Subcutaneous abdominal adipose tissue (tissue), 5 donors: Measurements from ENCODE around the gene TLR9.

Source experiments
- H3K27ac ChIP-seq: one replicate; pipeline ENCODE4 v1.7.0; 2013; ENCODE audit warnings: low read depth, mild to moderate bottlenecking, inconsistent platforms, low read length, moderate library complexity
- H3K27me3 ChIP-seq, 5 donors: one replicate each; pipeline ENCODE4 v1.7.0; 2013; ENCODE audit warnings: low read length in 5 of 5, inconsistent platforms in 1 of 5; ENCODE audit not compliant: control insufficient read depth in 5 of 5, insufficient read depth in 4 of 5
- H3K36me3 ChIP-seq, 5 donors: one replicate each; pipeline ENCODE4 v1.7.0; 2013; ENCODE audit warnings: low read length in 5 of 5; ENCODE audit not compliant: control insufficient read depth in 5 of 5, insufficient read depth in 5 of 5
- H3K4me1 ChIP-seq, 5 donors: one replicate each; pipeline ENCODE4 v1.7.0; 2013; ENCODE audit warnings: low read length in 5 of 5, mild to moderate bottlenecking in 3 of 5, moderate library complexity in 1 of 5; ENCODE audit not compliant: control insufficient read depth in 5 of 5, insufficient read depth in 5 of 5
- H3K4me3 ChIP-seq, 5 donors: one replicate each; pipeline ENCODE4 v1.7.0; 2013; ENCODE audit warnings: low read length in 5 of 5, low read depth in 1 of 5
- H3K9ac ChIP-seq, 5 donors: one replicate each; pipeline ENCODE4 v1.7.0; 2013; ENCODE audit warnings: low read length in 5 of 5, mild to moderate bottlenecking in 4 of 5, moderate library complexity in 3 of 5
- H3K9me3 ChIP-seq, 5 donors: one replicate each; pipeline ENCODE4 v1.7.0; 2013; ENCODE audit warnings: low read length in 5 of 5; ENCODE audit not compliant: control insufficient read depth in 5 of 5
- donor health status: healthy.
- donor health status: healthy.
- donor health status: healthy.
- donor health status: healthy.
- donor health status: healthy.

TLR9 gene

DNA sequence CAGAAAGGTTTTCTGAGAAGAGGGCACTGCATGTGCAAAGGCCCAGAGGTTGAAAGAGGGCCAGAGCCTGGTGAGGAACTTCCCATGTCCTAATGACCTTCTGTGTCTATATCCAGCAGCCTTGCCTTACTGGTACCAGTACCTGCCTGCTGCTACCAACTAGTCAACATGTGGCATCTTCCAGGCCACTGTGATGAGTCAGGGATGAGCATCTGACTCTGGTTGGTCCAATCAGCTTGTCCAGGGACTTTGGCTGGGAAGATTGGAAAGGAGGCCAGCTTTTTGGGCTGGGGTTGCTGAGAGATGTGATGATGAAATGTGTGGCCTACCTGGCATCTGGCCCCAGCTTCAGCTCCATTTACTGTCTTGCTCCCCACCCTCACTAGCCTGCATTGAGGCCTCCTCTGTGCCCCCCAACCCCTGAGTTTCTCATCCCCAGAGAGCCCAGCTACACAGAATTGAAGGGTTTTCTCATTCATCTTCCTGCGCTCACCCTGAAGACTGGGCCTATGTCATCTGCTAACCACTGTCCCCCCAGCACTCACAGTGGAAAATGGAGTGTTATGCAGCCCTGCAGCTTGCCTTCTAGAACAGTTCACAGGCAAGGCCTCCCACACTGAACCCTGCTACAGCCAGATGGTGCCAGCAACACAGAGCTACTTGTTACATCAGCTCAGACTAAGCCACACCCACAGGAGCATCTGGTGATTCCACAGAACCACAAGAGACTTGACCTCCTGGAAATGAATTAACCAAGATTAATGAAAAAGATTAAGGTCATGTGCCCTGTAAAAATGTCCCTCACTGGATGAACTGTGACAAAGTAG is 14.8 kb upstream of the TLR9 start:
- peaks cover 8 to 73% (median 61%) of the 10 kb centered on the region in 5 donors for H3K4me1 ChIP-seq
- H3K36me3 ChIP-seq, result peaks cover 0 to 1% (median 0%) of the 10 kb centered on the region in 5 donors
- no peak overlapping the region for H3K9ac ChIP-seq
- H3K27me3 ChIP-seq, result no peaks in the 10 kb centered on the region
- peaks cover 0 to 3% (median 0%) of the 10 kb centered on the region in 5 donors for H3K9me3 ChIP-seq
- peak overlapping the region; percentile 96 for H3K27ac ChIP-seq
- H3K4me3 ChIP-seq, result peak overlapping the region in 3 of 5 donors; percentile 46 to 88 (median 86)

- Histone ChIP-seq H3K27ac (peak within 1 kb of the TSS; percentile 96), H3K36me3 (peaks cover 0 to 14% (median 7%) of the 10 kb centered on the region in 5 donors), H3K9ac (peak within 1 kb of the TSS; percentile 52 to 87 (median 83)), H3K9me3 (peaks cover 0 to 3% (median 0%) of the 10 kb centered on the region in 5 donors), H3K4me1 (peaks cover 8 to 73% (median 64%) of the 10 kb centered on the region in 5 donors), H3K27me3 (no peaks in the 10 kb centered on the region), H3K4me3 (peak within 1 kb of the TSS; percentile 78 to 91 (median 88))
Observed at GRCh38 chr3:52238761-52239701, 13.6 kb upstream of the TLR9 start, which contains the start of gene TWF2. Gene TWF2 (minus strand): TSS chr3:52239158. CDS start chr3:52239016, 142 bp downstream.

DNA sequence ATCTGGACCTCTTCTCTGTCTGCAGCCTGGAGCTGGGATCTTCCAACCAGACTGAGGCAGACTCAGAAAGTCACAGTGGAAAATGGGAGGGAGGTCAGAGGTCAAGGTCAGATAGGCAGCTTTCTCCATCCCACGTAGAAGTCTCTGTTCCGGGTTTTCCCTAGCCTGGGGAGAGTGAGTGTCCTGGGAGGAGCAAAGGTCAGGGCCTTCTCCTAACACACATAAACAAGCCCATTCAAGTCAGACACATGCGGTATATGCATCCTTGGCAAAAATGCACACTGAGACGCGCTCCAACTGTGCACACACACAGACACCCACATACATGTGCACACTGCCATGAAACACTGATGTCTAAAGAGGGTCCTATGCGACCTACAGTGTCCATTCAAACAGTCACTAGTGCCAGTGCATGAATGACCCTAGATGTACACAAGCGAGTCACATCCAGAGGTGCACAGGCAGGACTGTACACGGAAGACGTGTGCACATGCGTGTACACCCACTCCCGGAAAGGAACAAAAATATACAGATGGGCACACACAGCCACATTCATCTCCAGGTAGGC is 12.8 kb upstream of the TLR9 start:
- peaks cover 0 to 15% (median 10%) of the 10 kb centered on the region in 5 donors for H3K36me3 ChIP-seq
- H3K9ac ChIP-seq, result peak overlapping the region; percentile 52 to 78 (median 74)
- H3K4me1 ChIP-seq, result peaks cover 8 to 71% (median 66%) of the 10 kb centered on the region in 5 donors
- no peaks in the 10 kb centered on the region for H3K27me3 ChIP-seq
- peak overlapping the region; percentile 78 to 91 (median 88) for H3K4me3 ChIP-seq
- peak overlapping the region; percentile 96 for H3K27ac ChIP-seq
- H3K9me3 ChIP-seq, result no peaks in the 10 kb centered on the region

GRCh38 chr3:52237657-52238172 is 12.3 kb upstream of the TLR9 start:
- Histone ChIP-seq H3K4me1 (peaks cover 8 to 77% (median 72%) of the 10 kb centered on the region in 5 donors), H3K27ac (peak overlapping the region; percentile 96), H3K27me3 (no peaks in the 10 kb centered on the region), H3K9me3 (no peaks in the 10 kb centered on the region), H3K36me3 (peaks cover 0 to 18% (median 11%) of the 10 kb centered on the region in 5 donors), H3K9ac (peak overlapping the region; percentile 50 to 78 (median 62)), H3K4me3 (peak overlapping the region; percentile 78 to 91 (median 88))

GRCh38 chr3:52237006-52237656 is 11.7 kb upstream of the TLR9 start:
- H3K4me1 ChIP-seq, result peaks cover 9 to 82% (median 78%) of the 10 kb centered on the region in 5 donors
- no peaks in the 10 kb centered on the region for H3K27me3 ChIP-seq
- H3K9ac ChIP-seq, result peak overlapping the region in 4 of 5 donors; percentile 50 to 78 (median 68)
- peaks cover 0 to 23% (median 16%) of the 10 kb centered on the region in 5 donors for H3K36me3 ChIP-seq
- H3K9me3 ChIP-seq, result no peaks in the 10 kb centered on the region
- H3K4me3 ChIP-seq, result peak overlapping the region; percentile 30 to 88 (median 64)
- peak overlapping the region; percentile 96 for H3K27ac ChIP-seq

- Histone ChIP-seq H3K9ac (peak overlapping the region in 4 of 5 donors; percentile 23 to 78 (median 62)), H3K27ac (peak overlapping the region; percentile 96), H3K9me3 (no peaks in the 10 kb centered on the region)
Observed at GRCh38 chr3:52236424-52236886, 11.0 kb upstream of the TLR9 start.

DNA sequence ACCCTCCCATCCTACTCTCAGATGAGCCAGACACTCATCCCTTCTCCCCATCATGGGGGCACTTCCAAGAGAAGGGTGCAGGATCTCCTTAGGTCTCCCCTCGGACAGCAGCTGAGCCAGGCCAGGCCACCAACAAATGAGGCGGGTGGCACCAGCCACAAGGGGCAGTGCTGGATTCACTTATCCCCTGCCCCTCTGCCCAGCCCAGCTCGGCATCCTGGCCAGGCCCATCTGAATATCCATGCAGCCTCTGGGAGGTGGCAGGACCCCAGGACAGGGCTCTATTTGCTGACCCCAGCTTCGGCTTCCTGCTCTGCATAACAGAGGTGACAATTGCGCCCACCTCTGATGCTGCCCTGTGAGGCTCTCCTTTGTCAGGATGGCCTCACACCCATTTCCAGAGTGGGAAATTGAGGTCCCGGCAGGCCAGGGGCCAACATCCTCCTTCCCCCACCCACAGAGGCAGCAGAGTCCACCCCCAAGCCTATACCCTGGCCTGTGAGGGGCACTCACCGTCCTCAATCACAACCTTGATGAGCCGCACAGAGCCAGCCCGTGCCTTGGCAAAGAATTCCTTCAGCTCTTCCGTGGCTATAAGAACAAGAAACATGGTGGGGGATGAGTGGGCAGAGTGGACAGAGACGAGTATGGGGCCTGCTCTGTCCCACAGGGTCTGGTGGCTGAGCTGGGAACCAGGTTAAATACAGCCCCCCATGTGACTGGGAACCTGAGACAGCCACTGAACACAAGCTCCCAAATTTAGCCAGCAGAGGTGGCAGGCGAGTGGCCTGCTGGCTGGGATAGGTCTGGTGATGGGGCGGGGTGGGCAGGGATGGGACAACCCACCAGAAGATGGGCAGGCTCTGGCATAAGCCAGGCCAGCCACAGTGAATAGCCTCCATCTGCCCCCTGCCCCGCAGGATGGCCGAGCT is 9.3 kb upstream of the TLR9 start:
- Histone ChIP-seq H3K9me3 (no peaks in the 10 kb centered on the region), H3K27ac (peak overlapping the region; percentile 43), H3K9ac (peak overlapping the region in 3 of 5 donors; percentile 2 to 36 (median 35)), H3K4me3 (no peak overlapping the region), H3K27me3 (no peaks in the 10 kb centered on the region), H3K36me3 (peaks cover 0 to 46% (median 39%) of the 10 kb centered on the region in 5 donors), H3K4me1 (peaks cover 9 to 80% (median 72%) of the 10 kb centered on the region in 5 donors)

More at GRCh38 chr3:52236424-52236886, 11.0 kb upstream of the TLR9 start:
- H3K27me3 ChIP-seq, result no peaks in the 10 kb centered on the region
- H3K4me1 ChIP-seq, result peaks cover 9 to 89% (median 83%) of the 10 kb centered on the region in 5 donors
- peak overlapping the region in 2 of 5 donors; percentile 46 to 86 for H3K4me3 ChIP-seq
- peaks cover 0 to 30% (median 23%) of the 10 kb centered on the region in 5 donors for H3K36me3 ChIP-seq

DNA sequence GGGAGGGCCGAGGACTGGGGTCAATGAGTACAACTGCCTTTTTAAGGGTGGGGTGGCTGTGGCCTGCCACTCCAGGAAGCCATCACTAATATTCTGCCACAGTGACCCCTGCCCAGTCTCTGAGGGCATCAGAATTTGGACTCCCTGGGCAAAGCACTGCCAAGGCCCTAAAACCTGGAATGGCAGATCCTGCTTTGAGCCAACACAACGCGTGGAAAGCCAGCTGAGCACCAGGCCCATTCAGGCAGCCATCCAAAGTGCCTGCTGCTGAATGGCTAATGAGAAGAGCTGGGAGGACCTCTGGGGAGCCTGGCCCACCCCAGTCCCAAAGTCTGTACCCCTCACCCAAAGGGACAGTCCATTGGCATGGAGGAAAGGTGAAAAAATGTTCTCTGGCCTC is 8.5 kb upstream of the TLR9 start:
- Histone ChIP-seq H3K4me3 (no peak overlapping the region), H3K36me3 (peaks cover 0 to 54% (median 48%) of the 10 kb centered on the region in 5 donors), H3K4me1 (peaks cover 9 to 73% (median 65%) of the 10 kb centered on the region in 5 donors), H3K27ac (peak overlapping the region; percentile 43), H3K9me3 (no peaks in the 10 kb centered on the region), H3K9ac (peak overlapping the region in 2 of 5 donors; percentile 2 to 36), H3K27me3 (no peaks in the 10 kb centered on the region)
